Adipose tissue (tissue), 3 donors: ENCODE data around the gene ADCY5. TPM values are rescaled to one million over a fixed set of nuclear protein-coding genes. Genes with fewer than 3 reads are reported as not detected.

Source experiments
- H3K27ac ChIP-seq: one replicate; pipeline ENCODE4 v1.5.1; 2013; ENCODE audit warnings: low read depth, low read length
- whole genome bisulfite sequencing, 3 donors: extraction: QIAGEN DNeasy Blood & Tissue Kit; methylation state at CpG; one replicate each; pipeline ENCODE4 v1.1.7; 2013; 5-methylcytosine and 5-hydroxymethylcytosine counted together
- polyA plus RNA-seq, 3 donors: library from polyadenylated mRNA; stranded (reverse); fragments of 200-250 nt; gene quantifications; one replicate each; pipeline ENCODE4 v1.2.3, GENCODE V29; 2013
- donor health status: healthy with polysubstance abuse.
- donor health status: Bipolar disorder and iron deficiency.
- donor health status: healthy.

The ADCY5 gene
- polyA plus RNA-seq, 3 donors: 6.0 to 76.1 (median 8.0) TPM

DNA sequence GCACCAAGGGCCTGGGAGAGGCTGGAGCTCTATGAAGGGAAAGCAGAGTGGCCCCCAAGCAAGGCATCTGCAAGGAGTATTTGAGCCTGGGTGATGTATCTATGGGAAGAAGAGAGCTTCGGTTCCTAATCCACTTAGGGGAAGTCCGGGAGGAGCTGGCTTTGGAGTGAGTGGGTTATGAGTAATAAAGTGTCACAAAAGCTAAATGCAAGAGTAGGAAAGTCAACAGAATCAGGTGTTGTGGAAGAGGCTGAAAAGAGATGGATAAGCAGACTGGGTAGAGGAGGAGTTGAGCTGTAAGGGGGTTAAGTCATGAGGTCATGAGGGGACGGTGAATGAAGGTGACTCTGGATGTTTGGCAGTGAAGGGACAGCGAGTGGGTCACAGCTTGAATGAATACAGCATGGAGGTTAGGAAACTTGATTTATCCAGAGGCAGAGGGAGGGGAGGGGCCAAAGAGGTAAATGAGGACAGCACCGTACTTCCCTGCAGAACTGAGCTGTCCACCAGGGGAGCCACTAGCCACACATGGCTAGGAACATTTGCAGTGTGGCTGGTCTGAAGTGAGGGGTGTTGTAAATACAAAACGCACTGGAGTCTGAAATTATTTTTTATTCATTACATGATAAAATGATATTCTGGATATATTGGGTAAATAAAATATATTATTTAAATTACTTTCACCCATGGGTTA lies 83.3 kb downstream of the ADCY5 start:
- H3K27ac ChIP-seq: no peak overlapping the region
- 73 to 83% (median 79%) methylated on average over 6 of the region's 6 CpGs for WGBS, 3 donors

DNA sequence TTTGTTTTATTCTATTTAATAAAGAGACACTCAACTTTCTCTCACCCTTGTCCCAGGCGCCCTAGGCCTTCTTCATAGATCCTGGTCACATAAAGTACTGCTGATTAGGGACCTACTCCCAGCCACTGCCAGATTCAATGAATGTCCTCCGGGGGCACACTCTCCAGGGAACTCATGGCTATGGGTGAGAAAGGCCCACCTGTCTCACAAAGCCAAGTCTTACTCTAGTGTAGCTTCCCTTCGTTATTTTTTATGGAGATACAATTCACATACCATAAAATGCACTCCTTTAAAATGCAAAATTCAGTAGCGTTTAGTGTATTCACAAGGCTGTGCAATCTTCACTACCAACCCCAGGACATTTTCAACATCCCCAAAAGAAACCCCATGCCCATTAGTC lies 87.8 kb downstream of the ADCY5 start:
- no peak overlapping the region for H3K27ac ChIP-seq
- 65 to 78% (median 78%) methylated on average over 4 of the region's 4 CpGs for WGBS, 3 donors

DNA sequence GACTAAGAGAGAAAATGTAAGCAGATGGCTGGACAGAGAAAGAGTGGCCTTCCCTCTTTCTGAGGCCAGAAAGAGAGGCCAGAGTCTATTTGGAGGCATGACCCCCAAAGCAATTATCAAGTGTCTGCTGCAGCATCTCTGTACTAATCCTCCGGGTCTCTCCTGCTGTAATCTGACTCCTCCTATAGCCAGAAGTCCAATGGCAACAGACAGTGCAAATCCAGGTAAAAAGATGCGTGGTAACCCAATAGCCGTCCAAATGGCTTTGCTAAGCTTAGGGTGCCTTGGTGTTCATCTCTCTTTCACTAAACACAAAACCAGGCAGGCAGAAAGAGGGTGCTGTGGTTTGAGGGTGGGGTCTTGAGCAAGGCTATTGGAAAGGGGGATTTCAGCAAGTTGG lies 91.6 kb downstream of the ADCY5 start:
- WGBS, 3 donors: 67 to 80% (median 73%) methylated on average over 3 of the region's 3 CpGs
- no peak overlapping the region for H3K27ac ChIP-seq

DNA sequence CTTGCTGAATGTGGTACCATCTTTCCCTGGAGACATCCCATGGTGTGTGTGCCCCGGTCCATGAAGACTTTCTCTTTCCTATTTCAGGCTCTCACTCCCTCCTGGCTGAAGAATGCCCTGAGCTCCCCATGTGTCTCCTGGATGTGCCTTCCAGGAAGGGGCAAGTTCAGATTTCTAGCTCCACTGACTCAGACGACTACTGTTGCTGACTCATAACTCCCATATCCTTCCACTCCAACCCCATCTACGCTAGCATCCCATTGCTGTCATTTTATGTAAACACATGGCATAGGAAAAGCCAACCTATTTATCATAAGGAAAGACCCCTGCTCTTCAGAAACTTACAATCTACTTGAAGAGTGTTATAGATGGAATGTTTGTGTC lies 95.0 kb downstream of the ADCY5 start:
- no peak overlapping the region for H3K27ac ChIP-seq

DNA sequence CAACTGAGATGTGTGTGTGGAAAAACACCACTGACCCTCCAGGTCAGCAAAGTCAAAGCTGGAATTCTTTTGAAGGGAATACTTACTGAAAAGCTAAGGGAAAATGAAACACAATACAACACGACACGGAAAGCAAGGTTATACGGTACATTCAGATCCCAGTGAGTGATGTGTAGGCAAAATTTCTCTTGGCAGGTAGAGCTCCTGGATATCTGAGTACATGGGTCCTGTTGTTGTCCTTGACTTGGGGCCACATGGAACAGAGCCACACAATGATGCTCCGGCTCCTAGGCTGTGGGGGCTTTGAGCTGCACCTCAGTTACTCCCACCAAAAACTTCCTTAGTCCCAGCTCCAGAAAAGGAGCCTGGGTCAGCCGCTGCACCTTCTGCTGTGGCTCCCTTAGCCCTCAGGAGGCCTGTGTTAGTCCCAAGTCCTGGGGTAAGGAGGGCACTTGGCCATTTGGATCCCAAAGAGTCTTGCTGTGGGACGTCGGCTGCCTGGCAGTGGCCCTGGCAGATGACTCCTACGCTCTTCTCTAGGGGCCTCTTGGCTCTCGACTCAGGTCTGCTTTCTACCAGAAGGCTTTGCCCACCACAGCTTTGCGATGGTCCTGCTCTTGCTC lies 95.6 kb downstream of the ADCY5 start:
- H3K27ac ChIP-seq: no peak overlapping the region
- WGBS, 3 donors: 86 to 94% (median 94%) methylated on average over 10 of the region's 10 CpGs

More for the DNA sequence above, 95.0 kb downstream of the ADCY5 start:
- WGBS, 3 donors: 79 to 90% (median 81%) methylated on average over 3 of the region's 3 CpGs

DNA sequence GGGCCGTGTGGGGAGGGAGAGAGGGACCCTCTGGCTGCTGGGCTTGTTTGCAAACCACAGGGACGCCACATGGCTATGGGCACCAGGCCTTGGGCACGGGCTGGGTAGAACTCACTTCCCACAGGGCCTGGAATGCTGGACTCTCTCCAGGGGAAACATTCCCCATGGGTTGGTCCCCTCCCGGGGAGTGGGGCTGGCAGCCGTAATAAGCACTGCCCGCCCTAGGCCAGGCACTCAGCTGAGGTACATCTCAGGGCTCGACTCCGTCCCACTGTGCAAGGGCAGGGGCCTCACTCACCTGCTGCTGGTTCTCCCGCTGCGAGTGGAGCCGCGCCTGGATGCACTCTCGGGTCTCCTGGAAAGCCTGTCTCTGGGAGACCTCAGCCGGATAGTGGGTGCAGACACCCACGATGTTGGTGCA lies 96.7 kb downstream of the ADCY5 start:
- no peak overlapping the region for H3K27ac ChIP-seq
- WGBS, 3 donors: 54 to 80% (median 80%) methylated on average over 14 to 15 of the region's 15 CpGs

DNA sequence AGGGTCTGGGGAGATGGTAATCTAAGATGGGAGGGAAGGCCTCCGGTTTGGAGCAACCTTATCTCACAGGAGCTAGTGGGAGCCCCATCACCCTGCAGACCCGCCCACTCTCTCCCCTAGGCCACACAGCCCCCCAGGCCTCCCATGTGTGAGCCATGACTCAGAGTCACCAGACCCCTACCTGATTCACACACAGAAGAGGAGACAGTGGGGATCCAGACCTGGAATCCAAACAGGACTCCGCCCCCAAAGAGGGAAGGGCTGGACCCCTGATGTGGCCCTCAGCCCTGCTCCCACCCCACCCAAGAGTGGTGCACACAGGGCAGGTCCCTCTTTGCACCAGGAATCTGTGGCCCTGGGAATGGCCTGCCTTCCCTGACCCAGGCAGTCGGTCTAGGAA lies 97.4 kb downstream of the ADCY5 start:
- no peak overlapping the region for H3K27ac ChIP-seq
- 82 to 85% (median 84%) methylated on average over 4 of the region's 4 CpGs for WGBS, 3 donors

DNA sequence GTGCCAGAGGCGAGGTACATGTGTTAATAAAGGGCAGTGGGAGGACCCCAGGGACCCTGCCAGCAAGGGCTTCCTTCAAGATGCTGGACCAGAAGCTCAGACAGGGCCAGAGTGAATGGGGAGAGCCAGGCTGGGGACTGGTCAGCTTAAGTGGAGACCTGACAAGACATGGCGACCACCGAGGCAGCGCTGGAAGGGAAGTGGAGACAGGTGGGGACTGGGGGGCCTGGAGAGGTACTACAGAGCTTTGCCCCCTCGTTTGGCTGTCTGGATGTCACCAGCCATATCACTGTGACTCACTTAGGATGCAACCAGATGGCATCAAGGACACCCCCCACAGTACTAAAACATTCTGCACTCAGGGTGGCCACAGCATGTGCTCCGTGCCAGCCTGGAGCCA lies 97.9 kb downstream of the ADCY5 start:
- WGBS, 3 donors: 79 to 88% (median 84%) methylated on average over 6 of the region's 6 CpGs
- H3K27ac ChIP-seq: no peak overlapping the region

DNA sequence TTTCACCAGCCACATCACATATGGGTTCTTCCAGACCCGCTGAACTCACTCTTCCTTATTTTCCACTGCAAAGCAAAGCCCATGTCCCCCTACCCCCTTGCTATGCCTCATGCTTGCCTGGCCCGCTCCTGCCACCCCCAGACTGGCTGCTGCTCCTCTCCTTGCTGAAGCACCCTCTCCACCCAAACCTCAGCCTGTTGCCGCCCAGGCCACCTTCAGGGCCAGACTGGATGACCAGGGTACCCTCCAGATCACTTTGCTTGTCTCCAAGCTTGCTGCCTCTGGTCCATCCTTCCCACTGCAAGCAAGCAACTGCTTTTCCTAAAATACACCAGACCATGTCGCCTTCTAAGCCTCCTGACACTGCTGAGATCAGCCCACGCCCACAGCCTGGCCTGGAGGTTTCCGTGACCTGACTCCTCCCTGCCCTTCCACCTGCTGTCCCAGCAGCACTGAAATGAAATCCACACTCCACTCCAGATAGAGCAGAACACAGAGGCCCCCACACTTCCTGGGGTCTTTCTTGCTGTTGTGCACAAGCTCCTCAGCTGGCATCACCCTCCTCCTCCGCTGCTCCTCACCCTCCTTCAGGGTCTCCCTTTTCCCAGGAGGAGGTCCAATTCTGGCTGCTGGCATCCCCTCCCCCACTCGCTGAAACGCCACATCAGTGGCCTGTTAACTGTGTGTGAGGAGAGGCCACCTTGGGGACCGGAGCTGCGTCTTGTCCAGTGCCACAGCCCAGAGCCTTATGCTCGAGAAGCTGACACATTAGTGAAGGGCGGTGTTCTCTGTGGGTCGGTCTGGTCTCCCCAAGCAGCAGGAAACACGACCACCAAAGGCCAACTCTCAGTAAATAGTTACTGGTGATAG lies 99.1 kb downstream of the ADCY5 start:
- WGBS, 3 donors: 77 to 81% (median 79%) methylated on average over 15 of the region's 15 CpGs
- H3K27ac ChIP-seq: no peak overlapping the region

DNA sequence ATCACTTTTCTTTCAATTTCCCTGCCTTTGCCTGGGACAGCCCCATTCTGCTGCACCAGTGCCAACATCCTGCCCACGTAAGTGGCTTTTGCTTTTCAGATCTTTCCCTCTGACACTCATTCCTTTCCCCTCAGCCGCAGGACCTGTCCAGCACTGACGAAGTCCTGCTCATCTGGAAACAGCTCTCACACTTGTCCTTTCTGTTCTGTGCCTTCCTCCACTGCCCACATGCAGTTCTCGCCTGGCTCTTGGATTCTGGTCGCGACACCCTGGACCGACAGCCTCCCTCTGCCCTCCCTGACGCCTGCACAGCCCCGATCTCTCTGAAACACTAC lies 99.7 kb downstream of the ADCY5 start:
- 79 to 81% (median 80%) methylated on average over 9 of the region's 9 CpGs for WGBS, 3 donors
- no peak overlapping the region for H3K27ac ChIP-seq

DNA sequence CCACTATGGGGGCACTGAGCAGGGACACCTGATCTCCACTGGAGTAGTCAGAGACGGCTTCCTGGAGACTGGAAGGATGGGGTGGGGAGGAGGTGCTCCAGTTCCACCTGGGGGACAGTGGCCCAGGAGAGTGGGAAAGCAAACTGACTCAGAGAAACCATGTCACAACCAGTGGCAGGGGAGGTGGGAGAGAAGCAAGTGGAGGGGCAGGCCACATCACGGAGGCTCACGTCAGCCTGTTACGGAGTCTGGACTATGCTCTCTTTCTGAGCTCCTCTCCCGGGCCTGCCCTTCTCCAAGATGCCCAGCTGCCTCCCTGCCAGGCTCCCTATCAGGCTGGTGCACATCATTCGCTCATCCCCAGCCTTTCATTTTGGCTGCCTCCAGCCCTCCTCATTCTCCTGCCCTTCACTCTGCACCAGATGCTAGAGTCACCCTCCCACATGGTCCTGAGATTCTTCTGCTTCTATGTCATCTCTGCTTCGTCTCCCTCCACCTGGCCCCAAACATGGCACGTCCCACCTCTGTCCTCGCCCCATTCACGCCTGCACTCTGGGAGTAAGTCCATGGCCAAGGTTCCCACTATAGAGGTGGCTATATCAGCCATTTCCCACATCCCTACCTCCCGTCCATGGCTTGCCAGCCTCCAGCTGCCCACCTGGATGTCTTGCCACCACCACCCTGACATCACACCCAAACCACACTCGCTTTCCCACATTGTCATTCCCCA lies 100.3 kb downstream of the ADCY5 start:
- 87 to 92% (median 88%) methylated on average over 12 of the region's 12 CpGs for WGBS, 3 donors
- H3K27ac ChIP-seq: no peak overlapping the region

DNA sequence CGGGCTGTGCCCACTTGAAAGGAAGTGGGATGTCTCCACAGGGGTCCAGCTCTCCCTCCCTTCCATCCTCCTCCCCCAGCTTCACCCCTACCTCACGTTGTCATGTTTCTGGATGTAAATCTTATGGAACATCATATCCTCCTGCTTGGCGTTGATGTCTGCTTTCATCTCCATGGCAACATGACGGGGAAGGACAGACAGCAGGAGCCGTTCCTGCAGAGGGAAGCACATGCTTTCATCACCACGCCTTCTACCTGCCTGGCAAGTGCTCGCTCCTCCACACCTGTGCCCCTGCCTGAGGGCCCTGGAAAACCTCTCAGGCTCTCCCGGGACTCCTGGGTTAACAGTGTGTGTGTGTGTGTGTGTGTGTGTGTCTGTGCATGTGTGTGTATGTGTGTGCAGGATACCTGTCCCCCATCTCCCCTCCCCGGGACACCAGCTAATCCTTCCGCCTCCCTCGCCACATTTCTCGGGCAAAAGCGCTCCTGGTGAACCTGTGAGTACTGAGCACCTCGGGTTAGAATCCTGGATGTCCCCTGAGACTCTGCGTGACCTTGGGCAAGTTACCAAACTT lies 101.1 kb downstream of the ADCY5 start:
- H3K27ac ChIP-seq: no peak overlapping the region
- WGBS, 3 donors: 65 to 71% (median 69%) methylated on average over 15 of the region's 15 CpGs

DNA sequence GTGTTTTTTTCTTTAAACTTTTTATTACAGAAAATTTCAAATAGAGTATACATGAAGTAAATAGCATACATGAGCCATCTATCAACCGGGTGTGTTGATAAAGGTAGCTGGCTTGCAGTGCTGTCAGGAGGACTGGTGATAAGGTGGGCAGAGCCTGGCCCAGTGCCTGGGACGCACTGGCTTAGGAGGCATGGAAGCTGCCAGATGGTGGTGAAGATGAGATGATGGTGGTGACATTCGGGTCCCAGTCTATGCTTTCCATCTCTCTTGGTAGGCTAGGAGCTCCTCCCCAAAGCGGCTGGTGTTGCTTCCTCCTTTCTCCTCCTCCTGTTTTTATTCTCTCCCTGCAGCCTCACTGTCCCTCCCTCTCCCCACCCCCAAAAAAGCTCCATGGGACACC lies 101.7 kb downstream of the ADCY5 start:
- no peak overlapping the region for H3K27ac ChIP-seq
- WGBS, 3 donors: 50 to 80% (median 72%) methylated on average over 4 of the region's 4 CpGs

DNA sequence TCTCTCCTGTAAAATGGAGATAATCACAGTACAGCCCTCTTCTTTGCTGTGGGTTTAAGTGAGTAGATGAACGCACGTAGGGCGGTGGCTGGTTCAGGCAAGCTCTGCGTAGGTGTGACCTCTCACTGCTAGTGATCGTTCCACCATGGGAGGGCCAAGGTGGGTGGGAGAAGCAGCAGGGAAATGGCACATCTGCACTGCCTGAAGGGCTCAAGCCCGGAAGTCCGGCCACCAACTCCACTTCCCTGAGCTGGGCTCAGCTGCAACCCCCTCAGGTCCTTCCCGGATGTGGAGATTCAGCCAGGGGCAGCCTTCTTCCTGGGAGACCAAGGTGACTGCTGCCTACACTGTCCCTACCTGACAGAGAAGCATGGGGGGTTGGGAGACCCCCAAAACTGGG lies 102.9 kb downstream of the ADCY5 start:
- 78 to 90% (median 84%) methylated on average over 8 of the region's 8 CpGs for WGBS, 3 donors
- H3K27ac ChIP-seq: no peak overlapping the region

DNA sequence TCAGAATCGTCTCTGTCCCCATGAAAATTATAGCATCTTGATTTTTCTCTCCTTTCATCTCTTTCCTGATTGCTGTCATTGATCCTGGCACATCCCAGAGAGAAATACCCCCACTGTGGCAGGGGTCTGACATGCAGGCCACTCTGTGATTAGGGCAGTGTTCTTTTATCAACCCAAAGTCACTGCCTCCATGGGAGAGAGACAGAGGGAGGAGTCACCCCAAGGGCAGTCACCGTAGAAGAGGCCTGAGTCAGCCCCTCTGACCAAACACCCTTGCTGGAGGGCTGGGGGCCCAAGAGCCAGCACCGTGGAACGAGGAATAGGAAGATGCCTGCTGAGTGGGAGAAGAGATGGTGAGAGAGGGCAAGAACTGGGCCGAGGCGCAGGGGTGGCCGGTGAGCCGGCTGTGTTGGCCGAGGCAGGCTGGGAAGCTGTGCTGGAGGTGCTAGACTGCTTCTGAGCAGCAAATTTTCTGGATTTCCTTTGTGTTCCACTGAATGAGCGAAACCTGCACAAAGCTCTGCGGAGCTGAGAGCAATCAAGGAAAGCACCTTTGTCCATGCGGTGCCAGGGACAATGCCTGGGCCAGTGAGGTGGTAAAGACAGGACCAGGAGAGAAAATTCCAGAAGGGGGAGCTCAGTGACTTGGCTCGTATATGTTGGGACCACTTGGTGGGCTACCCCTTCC lies 103.8 kb downstream of the ADCY5 start:
- WGBS, 3 donors: 85 to 90% (median 90%) methylated on average over 13 of the region's 13 CpGs
- H3K27ac ChIP-seq: no peak overlapping the region

DNA sequence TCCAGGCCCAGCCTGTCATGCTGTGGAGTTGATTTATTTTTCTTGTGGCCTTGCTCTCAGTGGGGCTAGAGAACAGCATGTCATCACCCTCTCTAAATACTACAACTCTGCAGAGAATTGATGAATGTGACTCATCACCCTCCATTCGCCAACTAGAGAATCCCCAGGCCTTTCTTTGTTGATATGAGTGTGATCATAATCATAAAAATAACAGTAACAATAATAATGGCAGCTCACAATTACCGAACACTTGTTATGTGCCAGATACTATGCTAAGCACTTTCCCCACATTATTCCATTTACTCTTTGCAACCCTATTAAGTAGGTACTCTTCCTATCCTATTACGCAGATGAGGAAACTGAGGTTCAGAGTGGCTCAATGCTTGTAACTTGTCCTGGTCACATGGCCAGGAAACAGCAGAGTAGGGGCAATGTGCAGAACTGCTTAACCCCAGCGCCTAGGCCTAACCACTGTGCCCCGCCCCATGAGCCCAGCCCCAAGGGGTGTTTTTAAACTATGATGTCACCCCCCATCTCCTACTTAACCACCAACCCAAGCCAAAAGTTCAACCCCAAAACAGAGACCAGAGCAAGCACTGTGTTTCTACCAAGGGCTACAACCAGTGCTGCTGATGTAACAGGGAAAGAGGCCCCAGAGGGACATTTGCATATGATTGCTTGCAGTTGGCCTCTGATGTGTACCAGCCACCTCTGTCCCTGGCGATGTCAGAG lies 104.5 kb downstream of the ADCY5 start:
- no peak overlapping the region for H3K27ac ChIP-seq
- WGBS, 3 donors: 78 to 88% (median 80%) methylated on average over 6 of the region's 6 CpGs
